Neural cell (in vitro differentiated cells): ENCODE data around the gene CARMIL1. TPM values are rescaled to one million over a fixed set of nuclear protein-coding genes. Genes with fewer than 3 reads are reported as not detected.

Experiments used
- H2AFZ ChIP-seq: fragments of 200-600, 300-800 bp; sonication (generic), shearing (Covaris generic); 2 replicates; pipeline ENCODE4 v1.6.0; 2014; ENCODE audit warnings: low read depth, mild to moderate bottlenecking, antibody characterized with exemption, low read length, moderate library complexity
- H3F3A ChIP-seq: fragments of 200-600 bp; shearing (Covaris generic); 2 replicates; pipeline ENCODE4 v1.6.1; 2016; ENCODE audit warnings: mild to moderate bottlenecking, moderate library complexity, mixed read lengths, antibody characterized with exemption, low read length; ENCODE audit not compliant: insufficient read depth, poor library complexity, severe bottlenecking
- H3K27ac ChIP-seq: fragments of 200-600, 300-800 bp; sonication (generic), shearing (Covaris generic); 2 replicates; pipeline ENCODE4 v1.5.1; 2014; ENCODE audit warnings: mild to moderate bottlenecking, low read length, moderate library complexity
- H3K27me3 ChIP-seq: fragments of 300-800, 200-600 bp; sonication (generic), shearing (Covaris generic); 2 replicates; pipeline ENCODE4 v1.6.0; 2014; ENCODE audit warnings: mild to moderate bottlenecking, low read depth, low read length, moderate library complexity; ENCODE audit not compliant: insufficient read depth
- H3K36me3 ChIP-seq: fragments of 300-800, 200-600 bp; sonication (generic), shearing (Covaris generic); 2 replicates; pipeline ENCODE4 v1.5.1; 2014; ENCODE audit warnings: mild to moderate bottlenecking, antibody characterized with exemption, low read length, moderate library complexity; ENCODE audit not compliant: insufficient read depth
- H3K4me2 ChIP-seq: fragments of 300-800, 200-600 bp; sonication (generic), shearing (Covaris generic); 2 replicates; pipeline ENCODE4 v1.6.0; 2014; ENCODE audit warnings: mild to moderate bottlenecking, low read length
- H3K4me3 ChIP-seq: fragments of 300-800, 200-600 bp; sonication (generic), shearing (Covaris generic); 2 replicates; pipeline ENCODE4 v1.5.1; 2014; ENCODE audit warnings: mild to moderate bottlenecking, low read length, moderate library complexity
- H3K79me2 ChIP-seq: fragments of 200-600 bp; shearing (Covaris generic); replicated peaks from 2 replicates; pipeline ENCODE4 v1.6.0; 2014; ENCODE audit warnings: mild to moderate bottlenecking, low read length, moderate library complexity; ENCODE audit not compliant: insufficient read depth
- H3K9ac ChIP-seq: fragments of 300-800, 200-600 bp; sonication (generic), shearing (Covaris generic); 2 replicates; pipeline ENCODE4 v1.6.1; 2016; ENCODE audit warnings: mild to moderate bottlenecking, low read length, mixed read lengths
- H3K9me2 ChIP-seq: fragments of 200-600 bp; shearing (Covaris generic); 2 replicates; pipeline ENCODE4 v1.6.1; 2016; ENCODE audit warnings: mild to moderate bottlenecking, low read length, mixed read lengths; ENCODE audit not compliant: insufficient read depth
- H3K9me3 ChIP-seq: fragments of 200-600, 300-800 bp; sonication (generic), shearing (Covaris generic); 2 replicates; pipeline ENCODE4 v1.6.1; 2016; ENCODE audit warnings: mild to moderate bottlenecking, mixed run types, low read length, moderate library complexity, mixed read lengths
- H4K20me1 ChIP-seq: fragments of 200-600 bp; shearing (Covaris generic); 2 replicates; pipeline ENCODE4 v1.6.1; 2016; ENCODE audit warnings: mild to moderate bottlenecking, mixed run types; ENCODE audit not compliant: insufficient read depth
- CTCF ChIP-seq: fragments of 450-650 bp; IDR thresholded peaks from 2 replicates; pipeline ENCODE4 v1.5.1; 2014; ENCODE audit warnings: antibody characterized with exemption, mild to moderate bottlenecking, moderate library complexity; ENCODE audit not compliant: poor library complexity, severe bottlenecking
- EP300 ChIP-seq: fragments of 450-650 bp; conservative IDR thresholded peaks from 2 replicates; pipeline ENCODE4 v1.6.1; 2014; ENCODE audit warnings: antibody characterized with exemption, mild to moderate bottlenecking, moderate library complexity; ENCODE audit not compliant: poor library complexity, severe bottlenecking
- EZH2 ChIP-seq: fragments of 200-600, 300-800 bp; shearing (Covaris generic), sonication (generic); IDR thresholded peaks from 2 replicates; pipeline ENCODE4 v1.6.1; 2014; ENCODE audit warnings: antibody characterized with exemption, low read length, borderline replicate concordance, mild to moderate bottlenecking; ENCODE audit not compliant: insufficient read depth, poor library complexity, severe bottlenecking
- MXI1 ChIP-seq: fragments of 450-650 bp; conservative IDR thresholded peaks from 2 replicates; pipeline ENCODE4 v1.6.1; 2014; ENCODE audit warnings: antibody characterized with exemption, mild to moderate bottlenecking; ENCODE audit not compliant: poor library complexity, severe bottlenecking
- POLR2AphosphoS5 ChIP-seq: IDR thresholded peaks from 2 replicates; pipeline ENCODE4 v1.6.1; 2012
- RAD21 ChIP-seq: fragments of 450-650 bp; conservative IDR thresholded peaks from 2 replicates; pipeline ENCODE4 v1.6.1; 2014; ENCODE audit warnings: antibody characterized with exemption, mild to moderate bottlenecking, moderate library complexity
- REST ChIP-seq: IDR thresholded peaks from 2 replicates; pipeline ENCODE4 v1.6.1; 2012; ENCODE audit warnings: borderline replicate concordance
- SMC3 ChIP-seq: fragments of 450-650 bp; conservative IDR thresholded peaks from 2 replicates; pipeline ENCODE4 v1.6.1; 2014; ENCODE audit warnings: antibody characterized with exemption, mild to moderate bottlenecking, moderate library complexity; ENCODE audit not compliant: poor library complexity
- TAF1 ChIP-seq: IDR thresholded peaks from 2 replicates; pipeline ENCODE4 v1.6.1; 2012; ENCODE audit warnings: low read depth
- polyA plus RNA-seq: library from polyadenylated mRNA; depleted of rRNA; stranded (reverse); fragments of >200 nt; gene quantifications from 2 replicates; pipeline ENCODE4 v1.2.3, GENCODE V29; 2014

CARMIL1 gene
- polyA plus RNA-seq, 1 donor from 2014 or later = 5.3 TPM

GRCh38 chr6:25275436-25275835 is 3.7 kb upstream of the CARMIL1 start:
- H3K4me2 ChIP-seq = no peak overlapping the region
- H3K4me3 ChIP-seq = no peak overlapping the region
- no peaks in the 10 kb centered on the region for H3K9me3 ChIP-seq
- H3K9me2 ChIP-seq = no peaks in the 10 kb centered on the region
- no peak overlapping the region for H2AFZ ChIP-seq
- TF ChIP-seq MXI1 (no peak), EP300 (no peak), TAF1 (no peak), EZH2 (no peak), CTCF (no peak), SMC3 (no peak), REST (no peak), RAD21 (no peak), POLR2AphosphoS5 (no peak)
- H3K27me3 ChIP-seq = no peaks in the 10 kb centered on the region
- no peak overlapping the region for H3K27ac ChIP-seq
- H3K9ac ChIP-seq = no peak overlapping the region
- H3F3A ChIP-seq = no peaks in the 10 kb centered on the region
- H3K36me3 ChIP-seq = no peaks in the 10 kb centered on the region
- H3K79me2 ChIP-seq = no peaks in the 10 kb centered on the region
- no peaks in the 10 kb centered on the region for H4K20me1 ChIP-seq

- TF ChIP-seq EP300 (no peak), EZH2 (no peak), RAD21 (no peak), SMC3 (no peak), REST (no peak), TAF1 (no peak)
- H3K4me2 ChIP-seq = no peak overlapping the region
Observed at GRCh38 chr6:25277386-25277785, 1.8 kb upstream of the CARMIL1 start.

More at GRCh38 chr6:25277386-25277785, 1.8 kb upstream of the CARMIL1 start:
- Histone ChIP-seq H2AFZ (no peak overlapping the region), H3K9me2 (no peaks in the 10 kb centered on the region), H3K79me2 (no peaks in the 10 kb centered on the region), H3F3A (no peaks in the 10 kb centered on the region), H4K20me1 (no peaks in the 10 kb centered on the region), H3K36me3 (no peaks in the 10 kb centered on the region), H3K4me3 (no peak overlapping the region), H3K9ac (no peak overlapping the region), H3K27ac (no peak overlapping the region), H3K9me3 (no peaks in the 10 kb centered on the region), H3K27me3 (no peaks in the 10 kb centered on the region)
